Posterior vena cava (tissue), 2 donors: ENCODE data around the gene TIGD4. TPM values are rescaled to one million over a fixed set of nuclear protein-coding genes. Genes with fewer than 3 reads are reported as not detected.
"Not testable (repeated sequence)": the region's sequence is repeated elsewhere in the genome, so short reads cannot be mapped to it uniquely, and the experiment has no call there.

Experiments used
- DNase-seq: peaks from one replicate; pipeline ENCODE4 v3.0.0-alpha.2; 2020; ENCODE audit warnings: low spot score
- intact Hi-C, 2 donors: fragments of 100-400 bp; cut with DNase I; formaldehyde crosslinking; loops; one replicate each; pipeline versions ENCODE4 v1.14.1 to v1.14.2; 2022 to 2023
- total RNA-seq, 2 donors: library from RNA; stranded (reverse); fragmentation: NEBNext Ultra II Directional; extraction: Animal tissue kit (Norgen Biotek cat#: 25700); gene quantifications; one replicate each; pipeline ENCODE4 v1.2.1, GENCODE V29; 2021
- donor health status: DM: yes; HTN: yes; CAD: no.
- donor health status: DM: yes; HTN: yes; CAD: no.

The TIGD4 gene
- total RNA-seq, 2 donors from 2014 or later = 0.37 to 0.38 TPM

DNA sequence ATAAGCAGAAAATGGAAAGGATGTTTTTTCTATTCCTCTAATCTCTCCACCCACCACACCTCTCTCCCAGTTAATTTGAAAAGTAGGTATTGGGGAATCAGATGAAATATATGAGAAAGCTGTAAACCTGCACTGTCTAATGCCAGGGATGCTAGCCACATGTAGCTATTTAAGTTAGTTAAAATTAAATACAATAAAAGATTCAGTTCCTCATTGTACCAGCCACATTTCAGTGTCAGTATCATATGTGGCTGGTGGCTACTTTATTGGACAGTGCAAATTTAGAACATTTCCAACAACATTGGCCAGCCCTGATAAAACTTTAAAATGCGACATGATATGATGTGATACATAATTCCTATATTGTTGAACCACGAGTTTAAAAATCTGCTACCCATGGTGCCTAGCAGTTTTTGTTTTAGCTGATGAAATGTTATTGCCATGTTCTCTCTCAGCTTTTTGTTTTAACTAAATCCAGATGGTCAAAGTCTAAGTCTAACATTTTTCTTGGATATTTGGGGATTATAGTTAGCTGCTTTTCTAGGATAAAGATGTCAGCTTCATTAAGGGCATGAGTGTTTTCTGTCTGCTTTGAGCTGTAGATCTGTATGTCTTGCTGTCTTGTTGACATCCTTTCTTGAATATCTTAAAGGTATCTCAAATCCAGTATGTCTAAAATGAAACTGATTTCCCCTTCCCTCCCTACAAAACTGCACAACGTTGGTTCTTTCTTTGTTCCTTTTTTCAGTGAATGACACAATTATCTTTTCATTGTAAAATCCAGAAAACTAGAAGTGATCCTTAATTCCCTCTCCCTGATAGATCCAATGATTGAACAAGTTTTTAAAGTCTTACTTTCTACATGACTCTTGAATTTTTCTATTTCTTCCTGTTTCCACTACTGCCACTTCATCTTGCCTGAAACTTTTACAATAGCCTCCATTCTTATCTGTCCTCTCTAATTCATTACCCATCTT is 6.4 kb upstream of the TIGD4 start:
- no peak for DNase-seq
- intact Hi-C loops = no loop called here

DNA sequence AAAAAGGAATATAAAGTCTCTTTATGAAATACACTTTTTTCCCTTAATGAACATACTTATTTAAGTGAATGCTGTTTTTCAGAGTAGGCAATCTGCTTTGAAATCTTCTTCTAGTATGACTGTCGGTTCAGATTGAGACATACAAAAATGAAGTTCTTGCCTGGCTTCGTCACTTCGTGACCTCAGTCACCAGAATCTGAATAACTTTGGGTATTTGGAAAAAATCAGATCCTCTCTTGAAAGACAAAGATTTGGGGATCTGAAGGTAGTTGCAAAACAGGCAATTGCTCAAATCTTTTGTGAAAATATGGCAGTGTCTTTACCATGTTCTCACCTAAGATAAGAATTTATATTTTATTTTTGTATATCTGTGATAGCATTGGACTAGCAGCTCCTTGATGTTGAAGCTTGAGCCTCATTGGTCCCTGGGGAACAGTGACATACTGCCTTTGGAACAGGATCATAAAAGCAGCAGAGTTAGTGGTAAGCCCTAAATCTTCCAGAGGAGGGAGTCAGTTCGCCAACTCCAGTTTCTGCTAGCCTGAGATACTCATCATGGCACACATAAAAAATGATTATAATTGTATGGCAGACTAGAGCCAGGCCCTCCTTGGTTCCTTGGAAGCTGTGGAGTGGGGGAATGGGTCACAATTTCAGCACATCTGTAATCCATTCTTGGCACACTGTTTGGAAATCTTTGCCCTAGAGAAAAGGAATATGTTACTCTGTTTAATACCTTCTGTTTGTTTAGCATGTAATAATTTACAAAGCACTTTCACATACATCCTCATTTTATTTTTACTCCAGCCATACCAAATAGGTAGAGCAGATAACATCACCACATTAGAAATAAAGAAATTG is 5.2 kb upstream of the TIGD4 start:
- DNase-seq = no peak
- intact Hi-C loops = no loop called here

DNA sequence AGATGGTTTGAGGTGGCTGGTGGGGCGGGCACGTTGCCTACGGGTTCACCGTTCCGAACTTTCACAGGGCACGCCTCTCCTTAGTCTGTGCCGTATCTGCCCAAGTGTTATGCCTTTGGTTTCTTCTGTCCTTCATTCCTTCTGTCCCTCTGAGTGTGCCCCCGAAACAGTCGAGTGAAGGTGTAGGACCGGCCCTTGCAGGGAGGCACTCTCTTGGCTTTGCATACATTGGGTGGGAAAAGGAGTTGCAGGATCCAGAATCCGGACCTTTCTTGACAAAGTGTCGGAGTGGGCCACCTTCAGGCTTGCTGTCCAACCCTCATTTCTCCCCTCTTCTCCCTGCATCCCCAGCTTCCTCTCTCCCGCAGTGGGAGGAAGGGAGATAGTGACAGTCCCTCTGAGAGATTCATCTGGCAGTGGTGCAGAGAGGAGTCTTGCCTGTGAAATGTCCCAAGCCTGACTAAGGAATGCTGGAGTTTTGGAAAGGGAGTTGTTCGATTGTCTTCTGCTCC is 793 bp upstream of the TIGD4 start:
- no peak for DNase-seq
- intact Hi-C loops = no loop called here

- intact Hi-C loops = no loop called here
- no peak for DNase-seq
Observed at GRCh38 chr4:152778656-152779512, 646 bp downstream of the TIGD4 start.

DNA sequence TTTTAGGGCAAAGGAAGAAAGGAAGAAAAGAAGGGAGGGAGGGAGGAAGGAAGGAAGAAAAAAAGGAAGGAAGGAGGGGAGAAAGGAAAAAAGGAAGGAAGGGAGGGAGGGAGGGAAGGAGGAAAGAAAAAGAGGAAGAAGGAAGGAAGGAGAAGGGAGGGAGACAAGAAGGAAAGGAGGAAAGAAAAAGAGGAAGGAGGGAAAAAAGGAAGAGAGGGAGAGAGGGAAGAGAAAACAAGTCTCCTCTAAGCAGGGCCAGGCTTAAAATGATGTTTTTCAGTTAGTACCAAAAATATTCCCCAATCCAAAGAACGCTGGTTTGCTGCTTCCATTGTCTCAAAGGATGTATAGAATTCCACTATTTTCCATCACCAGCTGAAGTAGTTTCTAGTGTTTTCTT is 2.0 kb downstream of the TIGD4 start:
- DNase-seq = no peak
- intact Hi-C loops = no loop called here

DNA sequence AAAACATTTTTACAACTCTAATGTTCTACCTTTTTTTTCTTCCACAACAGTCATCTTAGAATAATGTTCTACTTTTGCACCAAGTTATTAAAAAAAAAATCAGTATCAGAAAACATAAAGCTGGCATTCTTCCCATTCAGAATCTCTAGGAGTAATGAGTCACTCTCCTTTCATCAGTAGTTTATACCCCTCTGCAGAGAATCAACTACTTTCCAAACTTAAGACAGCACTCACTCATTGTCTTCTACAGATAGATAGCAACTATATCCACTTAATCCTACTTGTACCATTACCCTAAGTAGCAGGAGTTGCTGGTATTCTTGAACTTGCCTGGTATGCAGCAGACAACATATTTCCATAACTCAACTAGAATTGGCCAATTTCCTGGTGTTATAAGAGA is 3.2 kb downstream of the TIGD4 start:
- intact Hi-C loops = no loop called here

DNA sequence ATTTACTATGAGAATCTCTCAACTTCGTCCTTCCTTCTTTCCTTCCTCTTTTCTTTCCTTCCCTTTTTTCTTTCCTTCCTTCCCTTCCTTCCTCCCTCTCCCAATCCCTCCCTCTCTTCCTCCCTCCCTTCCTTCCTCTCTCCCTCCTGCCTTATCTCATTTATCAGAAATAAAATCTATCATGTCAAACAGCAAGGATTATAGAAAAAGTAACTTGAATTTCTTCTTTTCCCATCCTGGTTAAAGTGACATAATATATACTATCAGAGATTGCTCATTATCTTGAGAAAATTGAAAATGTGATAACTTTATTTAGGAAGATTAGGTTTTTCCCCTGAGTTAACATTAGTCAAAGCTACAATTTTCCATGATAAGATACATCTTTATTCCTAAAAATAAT is 5.6 kb downstream of the TIGD4 start:
- intact Hi-C loops = no loop called here

More for the DNA sequence above, 3.2 kb downstream of the TIGD4 start:
- DNase-seq = no peak

GRCh38 chr4:152773339-152773738 is 6.2 kb downstream of the TIGD4 start:
- no peak for DNase-seq
- intact Hi-C loops = no loop called here

More for the DNA sequence above, 5.6 kb downstream of the TIGD4 start:
- DNase-seq = no peak

GRCh38 chr4:152771741-152772533 is 7.6 kb downstream of the TIGD4 start:
- intact Hi-C loops = no loop called here
- no peak for DNase-seq

DNA sequence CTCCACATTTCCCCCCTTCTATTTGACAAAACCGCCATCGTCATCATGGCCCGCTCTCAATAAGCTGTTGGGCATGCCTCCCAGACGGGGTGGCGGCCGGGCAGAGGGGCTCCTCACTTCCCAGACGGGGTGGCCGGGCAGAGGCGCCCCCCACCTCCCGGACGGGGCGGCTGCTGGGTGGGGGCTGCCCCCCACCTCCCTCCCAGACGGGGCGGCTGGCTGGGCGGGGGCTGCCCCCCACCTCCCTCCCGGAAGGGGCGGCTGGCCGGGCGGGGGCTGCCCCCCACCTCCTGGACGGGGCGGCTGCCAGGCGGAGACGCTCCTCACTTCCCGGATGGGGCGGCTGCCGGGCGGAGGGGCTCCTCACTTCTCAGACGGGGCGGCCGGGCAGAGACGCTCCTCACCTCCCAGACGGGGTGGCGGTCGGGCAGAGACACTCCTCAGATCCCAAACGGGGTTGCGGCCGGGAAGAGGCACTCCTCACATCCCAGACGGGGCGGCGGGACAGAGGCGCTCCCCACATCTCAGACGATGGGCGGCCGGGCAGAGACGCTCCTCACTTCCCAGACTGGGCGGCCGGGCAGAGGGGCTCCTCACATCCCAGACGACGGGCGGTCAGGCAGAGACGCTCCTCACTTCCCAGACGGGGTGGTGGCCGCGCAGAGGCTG is 14.3 kb downstream of the TIGD4 start:
- DNase-seq, intact Hi-C loops: not testable (repeated sequence)

GRCh38 chr4:152763796-152764195 is 15.7 kb downstream of the TIGD4 start:
- no peak for DNase-seq
- intact Hi-C loops = no loop called here

- intact Hi-C loops = loop anchor here in 1 of 2 donors (5.0 kb wide), 1 partner anchor 229 kb away; no protein-coding TSS in a partner anchor
Observed at GRCh38 chr4:152748619-152749018, 30.9 kb downstream of the TIGD4 start.

GRCh38 chr4:152747444-152747843 is 32.1 kb downstream of the TIGD4 start:
- intact Hi-C loops = loop anchor here in 1 of 2 donors (5.0 kb wide), 1 partner anchor 230 kb away; no protein-coding TSS in a partner anchor
- DNase-seq = no peak

More at GRCh38 chr4:152748619-152749018, 30.9 kb downstream of the TIGD4 start:
- no peak for DNase-seq

GRCh38 chr4:152738827-152739226 is 40.7 kb downstream of the TIGD4 start:
- no peak for DNase-seq
- intact Hi-C loops = no loop called here

GRCh38 chr4:152735906-152736305 is 43.6 kb downstream of the TIGD4 start:
- no peak for DNase-seq
- intact Hi-C loops = no loop called here

DNA sequence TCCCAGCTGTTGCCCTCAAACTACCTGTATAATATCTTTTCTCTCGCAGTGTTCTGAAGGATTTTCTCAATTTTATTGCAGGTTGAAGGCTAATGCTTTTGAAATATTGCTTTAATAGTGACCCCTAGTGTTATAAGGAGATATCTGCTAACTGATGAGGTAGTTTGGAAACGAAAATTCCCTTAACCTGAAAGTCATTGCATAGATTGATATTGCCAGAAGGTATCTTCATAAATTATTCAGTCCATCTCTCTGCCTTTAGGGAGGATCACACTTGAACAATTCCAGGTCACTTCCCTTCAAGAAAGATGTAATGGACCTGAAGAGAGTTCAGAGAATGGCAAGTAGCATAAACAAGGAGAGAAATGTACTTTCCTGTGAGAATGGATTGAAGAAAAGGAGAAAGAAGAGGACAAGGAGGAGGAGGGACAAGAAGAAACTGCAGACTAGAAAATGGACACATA is 44.1 kb downstream of the TIGD4 start:
- intact Hi-C loops = no loop called here
- DNase-seq = no peak

DNA sequence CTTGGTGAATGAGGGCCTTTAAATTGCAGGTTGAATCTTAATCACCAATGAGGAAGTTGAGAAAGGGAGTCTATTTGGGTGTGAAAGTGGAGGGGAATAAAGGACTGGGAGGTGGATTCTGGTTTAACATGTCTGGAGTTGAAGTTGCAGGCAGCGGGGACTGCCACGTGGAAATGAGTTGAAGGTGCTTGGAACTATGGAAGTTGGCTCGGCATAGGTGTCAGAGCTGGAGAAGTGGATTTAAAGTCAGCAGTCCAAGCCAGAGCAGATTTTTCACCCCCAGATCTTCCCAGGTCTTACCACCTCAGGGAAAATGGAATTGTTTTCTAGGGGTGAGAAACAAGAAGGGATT is 44.9 kb downstream of the TIGD4 start:
- intact Hi-C loops = no loop called here
- DNase-seq = no peak
